OCI-LY3 (cell line): Measurements from ENCODE around the gene ATP8B4.

Experiments
- EZH2phosphoT487 ChIP-seq: fragments of 200-600 bp; shearing (Covaris generic); IDR thresholded peaks from 2 replicates; pipeline ENCODE4 v1.6.1; 2018; ENCODE audit warnings: antibody characterized with exemption, mixed run types, low read depth
- TF ChIP-seq, protein P1 (sequence below): fragments of 200-600, 300-600 bp; sonication (generic); IDR thresholded peaks from 2 replicates; pipeline ENCODE4 v1.5.1; 2014; ENCODE audit warnings: antibody characterized with exemption, low read length, low read depth

DNA sequence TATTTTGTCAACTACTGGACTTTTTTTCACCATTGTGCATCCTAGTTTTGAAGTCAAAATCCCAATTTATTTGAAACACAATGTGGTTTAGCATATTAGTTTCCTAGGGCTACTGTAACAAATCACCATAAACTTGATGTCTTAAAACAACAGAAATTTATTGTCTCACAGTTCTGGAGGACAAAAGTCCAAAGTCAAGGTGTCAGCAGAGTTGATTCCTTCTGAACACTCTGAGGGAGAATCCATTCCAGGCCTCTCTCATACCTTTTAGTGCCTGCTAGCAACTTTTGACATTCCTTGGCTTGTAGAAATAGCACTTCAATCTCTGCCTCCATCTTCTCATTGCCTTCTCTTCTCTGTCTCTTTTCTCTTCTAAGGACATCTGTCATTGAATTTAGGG lies 48.1 kb upstream of the ATP8B4 start:
- TF ChIP-seq, protein P1, sequence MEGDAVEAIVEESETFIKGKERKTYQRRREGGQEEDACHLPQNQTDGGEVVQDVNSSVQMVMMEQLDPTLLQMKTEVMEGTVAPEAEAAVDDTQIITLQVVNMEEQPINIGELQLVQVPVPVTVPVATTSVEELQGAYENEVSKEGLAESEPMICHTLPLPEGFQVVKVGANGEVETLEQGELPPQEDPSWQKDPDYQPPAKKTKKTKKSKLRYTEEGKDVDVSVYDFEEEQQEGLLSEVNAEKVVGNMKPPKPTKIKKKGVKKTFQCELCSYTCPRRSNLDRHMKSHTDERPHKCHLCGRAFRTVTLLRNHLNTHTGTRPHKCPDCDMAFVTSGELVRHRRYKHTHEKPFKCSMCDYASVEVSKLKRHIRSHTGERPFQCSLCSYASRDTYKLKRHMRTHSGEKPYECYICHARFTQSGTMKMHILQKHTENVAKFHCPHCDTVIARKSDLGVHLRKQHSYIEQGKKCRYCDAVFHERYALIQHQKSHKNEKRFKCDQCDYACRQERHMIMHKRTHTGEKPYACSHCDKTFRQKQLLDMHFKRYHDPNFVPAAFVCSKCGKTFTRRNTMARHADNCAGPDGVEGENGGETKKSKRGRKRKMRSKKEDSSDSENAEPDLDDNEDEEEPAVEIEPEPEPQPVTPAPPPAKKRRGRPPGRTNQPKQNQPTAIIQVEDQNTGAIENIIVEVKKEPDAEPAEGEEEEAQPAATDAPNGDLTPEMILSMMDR, result no peak
- no peak for TF ChIP-seq EZH2phosphoT487
